PC-9 (cell line): Measurements from ENCODE around the gene ZNF330.

Experiments
- CTCF ChIP-seq: fragments of 200-600 bp; sonication (generic); conservative IDR thresholded peaks from 2 replicates; pipeline ENCODE4 v1.6.1; 2017; ENCODE audit warnings: mixed run types, antibody characterized with exemption, mild to moderate bottlenecking, moderate library complexity
- EZH2 ChIP-seq: fragments of 200-600 bp; sonication (generic); IDR thresholded peaks from 2 replicates; pipeline ENCODE4 v1.8.0; 2017; ENCODE audit warnings: antibody characterized with exemption, low read depth

- TF ChIP-seq CTCF = no peak
- no peak for TF ChIP-seq EZH2
Measured at GRCh38 chr4:141215030-141215429, 5.7 kb upstream of the ZNF330 start.
